SK-N-SH treated with all-trans-retinoic acid at 6 μM for 48 hours (cell line): ENCODE measurements around the gene RBMS3.

Source experiments
- ARNTL ChIP-seq: fragments of 450-650 bp; formaldehyde crosslinking; IDR thresholded peaks from 2 replicates; pipeline ENCODE4 v1.5.0; 2020; ENCODE audit warnings: low read depth, mild to moderate bottlenecking, moderate library complexity, borderline replicate concordance
- CSDC2 ChIP-seq: fragments of 250-450 bp; sonication (Bioruptor Pico); IDR thresholded peaks from 2 replicates; pipeline ENCODE4 v1.5.0; 2020; ENCODE audit warnings: mild to moderate bottlenecking, moderate library complexity
- ESRRG ChIP-seq: fragments of 250-450 bp; sonication (Bioruptor Pico); IDR thresholded peaks from 2 replicates; pipeline ENCODE4 v1.6.1; 2021; ENCODE audit warnings: mild to moderate bottlenecking
- ZC3H10 ChIP-seq: fragments of 250-450 bp; sonication (Bioruptor Pico); IDR thresholded peaks from 2 replicates; pipeline ENCODE4 v1.5.1; 2021; ENCODE audit warnings: mild to moderate bottlenecking, moderate library complexity

DNA sequence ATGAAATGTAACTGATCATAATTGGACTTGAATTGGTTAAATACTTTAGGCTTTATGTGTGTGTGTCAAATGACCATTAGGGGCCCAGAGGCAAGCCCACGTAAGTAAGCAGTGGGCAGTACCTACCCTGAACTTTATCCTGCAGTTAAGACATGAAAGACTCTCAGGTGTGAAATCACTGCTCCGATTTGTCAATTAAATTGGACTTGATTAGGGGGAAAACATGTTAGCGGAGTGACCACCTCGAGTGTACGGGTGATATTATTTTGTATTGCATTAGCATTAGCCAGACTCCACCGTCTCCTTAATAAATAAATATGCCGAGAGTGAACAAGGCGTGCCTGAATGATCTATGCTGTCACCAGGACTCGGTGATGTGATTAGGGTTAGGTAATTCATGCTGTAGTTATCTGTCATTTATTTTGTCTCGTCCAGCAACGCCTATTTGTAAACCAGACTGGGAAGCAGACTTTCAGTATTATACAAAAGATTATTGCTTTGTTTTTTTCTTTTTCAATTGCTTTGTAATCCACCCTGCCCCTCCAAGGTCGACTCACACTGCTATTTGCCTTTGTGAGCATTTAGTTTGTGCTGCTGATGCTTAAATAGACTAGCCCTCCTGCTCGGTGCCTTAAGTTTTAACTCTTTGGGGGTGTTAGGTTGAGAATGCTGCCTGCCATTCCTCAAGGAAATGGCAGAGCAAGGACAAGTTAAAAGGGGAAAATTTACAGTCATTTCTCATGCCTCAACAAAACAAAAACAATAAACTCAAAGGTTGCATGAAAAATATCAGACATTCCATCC lies 1.8 kb downstream of the RBMS3 start:
- TF ChIP-seq ZC3H10 (CRISPR knock-in tag) (no peak), ARNTL (CRISPR knock-in tag) (no peak), CSDC2 (no peak), ESRRG (no peak)
